ENCODE results near the gene GLI3.

The GLI3 gene

GRCh38 chr7:42104231-42104630, 132.8 kb downstream of the GLI3 start:
- no peak overlapping the region for H3K4me2 ChIP-seq (ENCODE audit: low read depth, low read length)
- H4K20me1 ChIP-seq (ENCODE audit: insufficient read depth, low read length): no peaks in the 10 kb centered on the region
- no peak overlapping the region for H3K27ac ChIP-seq (ENCODE audit: low read length)
- no peaks in the 10 kb centered on the region for H3K36me3 ChIP-seq (replicated peaks; ENCODE audit: insufficient read depth, low read length)
- H3K9ac ChIP-seq (ENCODE audit: low read length): no peak overlapping the region
- no peaks in the 10 kb centered on the region for H3F3A ChIP-seq (ENCODE audit: insufficient read depth, low read length)
- no peaks in the 10 kb centered on the region for H3K27me3 ChIP-seq (replicated peaks; ENCODE audit: insufficient read depth, low read length)
- no peak overlapping the region for H3K4me3 ChIP-seq (ENCODE audit: low read length)
- H2AFZ ChIP-seq (ENCODE audit: low read length): no peak overlapping the region
- H3K9me2 ChIP-seq (replicated peaks; ENCODE audit: insufficient read depth, low read length): no peaks in the 10 kb centered on the region
- H3K9me3 ChIP-seq (replicated peaks; ENCODE audit: insufficient read depth, low read length): no peaks in the 10 kb centered on the region
- no peak for DNase-seq
- no peaks in the 10 kb centered on the region for H3K79me2 ChIP-seq (ENCODE audit: low read length)
- no peaks in the 10 kb centered on the region for H3K4me1 ChIP-seq (ENCODE audit: low read length)
- TF ChIP-seq EZH2 (optimal IDR thresholded peaks at IDR 0.05; ENCODE audit: low read depth, low read length) (no peak), EZH2phosphoT487 (IDR thresholded peaks at IDR 0.05; ENCODE audit: low read length) (no peak), CTCF (IDR thresholded peaks at IDR 0.05; ENCODE audit: low read length) (no peak)

GRCh38 chr7:42103456-42103855, 133.6 kb downstream of the GLI3 start:
- no peak overlapping the region for H3K27ac ChIP-seq (ENCODE audit: low read length)
- TF ChIP-seq EZH2phosphoT487 (IDR thresholded peaks at IDR 0.05; ENCODE audit: low read length) (no peak), EZH2 (optimal IDR thresholded peaks at IDR 0.05; ENCODE audit: low read depth, low read length) (no peak), CTCF (IDR thresholded peaks at IDR 0.05; ENCODE audit: low read length) (no peak)
- no peaks in the 10 kb centered on the region for H3K27me3 ChIP-seq (replicated peaks; ENCODE audit: insufficient read depth, low read length)
- H3K4me3 ChIP-seq (ENCODE audit: low read length): no peak overlapping the region
- H3K4me1 ChIP-seq (ENCODE audit: low read length): no peaks in the 10 kb centered on the region
- H2AFZ ChIP-seq (ENCODE audit: low read length): no peak overlapping the region
- H3K9me2 ChIP-seq (replicated peaks; ENCODE audit: insufficient read depth, low read length): no peaks in the 10 kb centered on the region
- H3K9ac ChIP-seq (ENCODE audit: low read length): no peak overlapping the region
- H3K4me2 ChIP-seq (ENCODE audit: low read depth, low read length): no peak overlapping the region
- H3K79me2 ChIP-seq (ENCODE audit: low read length): no peaks in the 10 kb centered on the region
- no peaks in the 10 kb centered on the region for H3F3A ChIP-seq (ENCODE audit: insufficient read depth, low read length)
- no peaks in the 10 kb centered on the region for H3K36me3 ChIP-seq (replicated peaks; ENCODE audit: insufficient read depth, low read length)
- DNase-seq: no peak
- H4K20me1 ChIP-seq (ENCODE audit: insufficient read depth, low read length): no peaks in the 10 kb centered on the region
- no peaks in the 10 kb centered on the region for H3K9me3 ChIP-seq (replicated peaks; ENCODE audit: insufficient read depth, low read length)

- no peaks in the 10 kb centered on the region for H3K36me3 ChIP-seq (replicated peaks; ENCODE audit: insufficient read depth, low read length)
- no peaks in the 10 kb centered on the region for H4K20me1 ChIP-seq (ENCODE audit: insufficient read depth, low read length)
- no peak overlapping the region for H3K27ac ChIP-seq (ENCODE audit: low read length)
- H3K4me3 ChIP-seq (ENCODE audit: low read length): no peak overlapping the region
- H3K4me1 ChIP-seq (ENCODE audit: low read length): no peaks in the 10 kb centered on the region
- H3K9ac ChIP-seq (ENCODE audit: low read length): no peak overlapping the region
- H3K4me2 ChIP-seq (ENCODE audit: low read depth, low read length): no peak overlapping the region
- no peak for DNase-seq
- no peaks in the 10 kb centered on the region for H3K27me3 ChIP-seq (replicated peaks; ENCODE audit: insufficient read depth, low read length)
- no peaks in the 10 kb centered on the region for H3K9me2 ChIP-seq (replicated peaks; ENCODE audit: insufficient read depth, low read length)
- no peaks in the 10 kb centered on the region for H3K9me3 ChIP-seq (replicated peaks; ENCODE audit: insufficient read depth, low read length)
- no peaks in the 10 kb centered on the region for H3F3A ChIP-seq (ENCODE audit: insufficient read depth, low read length)
- no peaks in the 10 kb centered on the region for H3K79me2 ChIP-seq (ENCODE audit: low read length)
- no peak for TF ChIP-seq EZH2phosphoT487 (IDR thresholded peaks at IDR 0.05; ENCODE audit: low read length)
- no peak for TF ChIP-seq CTCF (IDR thresholded peaks at IDR 0.05; ENCODE audit: low read length)
- no peak overlapping the region for H2AFZ ChIP-seq (ENCODE audit: low read length)
Measured at GRCh38 chr7:42103020-42103419, 134.0 kb downstream of the GLI3 start.
